ENCODE results near the gene MARVELD1.

DNA sequence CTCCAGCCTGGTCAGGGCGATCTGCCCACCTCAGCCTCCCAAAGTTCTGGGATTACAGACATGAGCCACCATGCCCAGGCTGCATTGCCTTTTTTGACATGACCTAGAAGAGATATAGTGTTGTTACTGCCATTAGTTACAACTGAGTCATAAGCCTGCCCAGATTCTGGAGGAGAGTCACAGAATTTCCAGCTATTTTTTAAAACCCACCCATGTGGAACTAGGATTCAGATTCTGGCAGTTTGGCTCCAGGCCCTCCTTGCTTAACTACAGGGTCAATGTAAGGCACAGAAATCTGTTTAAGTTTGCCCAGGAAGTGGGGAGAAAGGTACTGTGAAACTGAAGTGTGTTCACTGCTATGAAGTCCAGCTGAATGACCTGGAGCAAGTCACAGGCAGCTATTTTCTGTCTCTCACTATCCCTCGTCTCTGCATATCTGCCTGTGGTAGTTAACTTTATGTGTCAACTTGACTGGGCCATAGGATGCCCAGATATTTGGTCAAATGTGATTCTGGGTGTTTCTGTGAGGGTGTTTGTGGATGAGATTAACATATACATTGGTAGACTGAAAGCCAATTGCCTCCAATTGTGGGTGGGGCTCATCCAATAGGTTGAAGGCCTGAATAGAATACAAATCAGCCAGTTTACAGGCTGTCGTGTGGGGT is 8.4 kb upstream of the MARVELD1 start:
- TF ChIP-seq, protein P1, sequence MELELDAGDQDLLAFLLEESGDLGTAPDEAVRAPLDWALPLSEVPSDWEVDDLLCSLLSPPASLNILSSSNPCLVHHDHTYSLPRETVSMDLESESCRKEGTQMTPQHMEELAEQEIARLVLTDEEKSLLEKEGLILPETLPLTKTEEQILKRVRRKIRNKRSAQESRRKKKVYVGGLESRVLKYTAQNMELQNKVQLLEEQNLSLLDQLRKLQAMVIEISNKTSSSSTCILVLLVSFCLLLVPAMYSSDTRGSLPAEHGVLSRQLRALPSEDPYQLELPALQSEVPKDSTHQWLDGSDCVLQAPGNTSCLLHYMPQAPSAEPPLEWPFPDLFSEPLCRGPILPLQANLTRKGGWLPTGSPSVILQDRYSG (CRISPR knock-in tag; IDR thresholded peaks at IDR 0.05), result no peak
- no peak for TF ChIP-seq EP300 (IDR thresholded peaks at IDR 0.05; ENCODE audit: low read depth in 2 of 2, low read length in 2 of 2)
- TF ChIP-seq EP300 (CRISPR knock-in tag; IDR thresholded peaks at IDR 0.05; ENCODE audit: borderline replicate concordance), result no peak
- no peak for TF ChIP-seq IRF2 (CRISPR knock-in tag; IDR thresholded peaks at IDR 0.05)
- TF ChIP-seq, protein P2, sequence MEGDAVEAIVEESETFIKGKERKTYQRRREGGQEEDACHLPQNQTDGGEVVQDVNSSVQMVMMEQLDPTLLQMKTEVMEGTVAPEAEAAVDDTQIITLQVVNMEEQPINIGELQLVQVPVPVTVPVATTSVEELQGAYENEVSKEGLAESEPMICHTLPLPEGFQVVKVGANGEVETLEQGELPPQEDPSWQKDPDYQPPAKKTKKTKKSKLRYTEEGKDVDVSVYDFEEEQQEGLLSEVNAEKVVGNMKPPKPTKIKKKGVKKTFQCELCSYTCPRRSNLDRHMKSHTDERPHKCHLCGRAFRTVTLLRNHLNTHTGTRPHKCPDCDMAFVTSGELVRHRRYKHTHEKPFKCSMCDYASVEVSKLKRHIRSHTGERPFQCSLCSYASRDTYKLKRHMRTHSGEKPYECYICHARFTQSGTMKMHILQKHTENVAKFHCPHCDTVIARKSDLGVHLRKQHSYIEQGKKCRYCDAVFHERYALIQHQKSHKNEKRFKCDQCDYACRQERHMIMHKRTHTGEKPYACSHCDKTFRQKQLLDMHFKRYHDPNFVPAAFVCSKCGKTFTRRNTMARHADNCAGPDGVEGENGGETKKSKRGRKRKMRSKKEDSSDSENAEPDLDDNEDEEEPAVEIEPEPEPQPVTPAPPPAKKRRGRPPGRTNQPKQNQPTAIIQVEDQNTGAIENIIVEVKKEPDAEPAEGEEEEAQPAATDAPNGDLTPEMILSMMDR (CRISPR knock-in tag; IDR thresholded peaks at IDR 0.05), result no peak
- no peak for TF ChIP-seq NCOA1 (CRISPR knock-in tag; IDR thresholded peaks at IDR 0.05)
- TF ChIP-seq ZNF207 (IDR thresholded peaks at IDR 0.05; ENCODE audit: borderline replicate concordance), result no peak
- TF ChIP-seq GATAD1 (CRISPR knock-in tag; IDR thresholded peaks at IDR 0.05), result no peak
- TF ChIP-seq, protein P3, sequence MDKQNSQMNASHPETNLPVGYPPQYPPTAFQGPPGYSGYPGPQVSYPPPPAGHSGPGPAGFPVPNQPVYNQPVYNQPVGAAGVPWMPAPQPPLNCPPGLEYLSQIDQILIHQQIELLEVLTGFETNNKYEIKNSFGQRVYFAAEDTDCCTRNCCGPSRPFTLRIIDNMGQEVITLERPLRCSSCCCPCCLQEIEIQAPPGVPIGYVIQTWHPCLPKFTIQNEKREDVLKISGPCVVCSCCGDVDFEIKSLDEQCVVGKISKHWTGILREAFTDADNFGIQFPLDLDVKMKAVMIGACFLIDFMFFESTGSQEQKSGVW (CRISPR knock-in tag; IDR thresholded peaks at IDR 0.05; ENCODE audit: borderline replicate concordance), result no peak

Data from HepG2 (cell line).